ENCODE data around the gene CPZ.

Gene CPZ

DNA sequence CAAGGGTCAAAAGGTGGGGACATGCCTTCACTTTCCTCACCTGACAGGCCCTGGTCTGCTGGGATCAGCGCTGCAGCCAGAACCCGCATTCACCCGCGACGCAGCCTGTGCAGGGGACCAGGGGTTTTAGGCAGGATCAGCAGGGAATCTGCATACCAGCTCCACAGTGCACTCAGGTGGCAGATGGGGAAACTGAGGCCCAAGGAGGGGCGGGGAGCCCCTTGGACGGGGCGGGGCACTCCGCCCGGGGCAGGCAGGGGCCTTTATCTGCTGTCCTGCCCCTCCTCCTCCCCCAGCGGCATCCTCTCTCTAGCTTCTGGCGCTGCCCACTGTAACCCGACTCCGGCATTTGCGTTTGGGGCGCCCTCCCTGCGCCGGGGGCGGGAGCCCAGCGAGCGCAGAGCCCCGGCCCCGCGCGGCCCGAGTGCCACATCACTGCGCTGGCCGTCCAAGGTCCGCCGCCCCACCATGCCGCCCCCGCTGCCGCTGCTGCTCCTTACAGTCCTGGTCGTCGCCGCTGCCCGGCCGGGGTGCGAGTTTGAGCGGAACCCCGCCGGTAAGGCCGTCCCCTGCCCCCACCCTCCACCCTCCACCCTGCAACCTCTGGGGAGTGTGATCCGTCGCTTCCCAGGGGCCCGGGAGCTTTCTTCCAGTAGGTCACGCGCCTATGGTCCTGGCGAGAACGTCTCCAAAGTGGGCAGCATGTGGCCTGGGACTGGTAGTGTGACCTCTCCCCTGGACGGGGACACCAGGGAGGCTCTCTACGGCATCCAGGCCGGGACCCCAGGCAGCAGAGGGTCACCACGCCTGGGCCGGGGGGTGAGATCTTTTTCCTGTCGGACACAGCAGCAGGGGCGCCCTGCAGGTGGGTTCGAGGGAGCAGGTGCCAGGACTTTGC lies at the start of gene CPZ:
CPZ (plus strand) TSS at position 400 of the 898 bp plus-strand sequence; CDS start at position 469, 69 bp downstream.
- DNase-seq, result no peak

DNA sequence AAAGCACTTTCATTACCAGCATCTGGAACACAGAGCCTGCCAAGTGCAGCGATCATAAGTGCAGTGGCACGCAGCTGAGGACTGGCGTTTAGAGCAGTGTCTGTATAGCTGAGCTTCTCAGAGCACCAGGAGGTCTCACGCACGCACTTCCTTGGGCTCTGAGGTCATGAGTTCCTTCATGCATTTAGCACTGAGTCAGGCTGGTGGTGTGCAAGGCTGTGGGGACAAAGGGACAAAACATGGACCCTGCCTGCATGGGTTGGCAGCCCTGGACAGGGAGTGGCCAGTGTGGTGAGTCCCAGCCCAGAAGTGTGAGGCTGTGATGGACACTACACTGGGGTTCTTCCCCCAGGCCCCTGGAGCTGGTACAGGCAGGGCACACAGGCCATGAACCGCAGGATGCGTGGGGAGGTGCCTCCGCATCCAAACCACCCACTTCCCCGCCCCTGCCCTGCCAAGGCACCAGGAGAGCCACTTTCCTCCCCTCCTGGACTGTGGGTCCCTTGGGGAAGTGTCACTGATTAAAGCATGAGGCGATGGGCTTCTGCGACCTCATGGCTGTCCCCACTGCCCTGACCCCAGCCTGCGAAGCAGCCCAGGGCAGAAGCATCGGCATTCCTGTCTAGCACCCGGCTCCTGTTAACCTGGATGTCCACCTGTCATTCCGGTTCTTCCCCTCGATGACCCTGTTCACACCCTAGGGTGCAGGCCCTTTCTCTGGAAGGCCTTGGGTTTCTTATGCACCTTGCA lies 49.6 kb upstream of the CPZ start:
- DNase-seq, result no peak

DNA sequence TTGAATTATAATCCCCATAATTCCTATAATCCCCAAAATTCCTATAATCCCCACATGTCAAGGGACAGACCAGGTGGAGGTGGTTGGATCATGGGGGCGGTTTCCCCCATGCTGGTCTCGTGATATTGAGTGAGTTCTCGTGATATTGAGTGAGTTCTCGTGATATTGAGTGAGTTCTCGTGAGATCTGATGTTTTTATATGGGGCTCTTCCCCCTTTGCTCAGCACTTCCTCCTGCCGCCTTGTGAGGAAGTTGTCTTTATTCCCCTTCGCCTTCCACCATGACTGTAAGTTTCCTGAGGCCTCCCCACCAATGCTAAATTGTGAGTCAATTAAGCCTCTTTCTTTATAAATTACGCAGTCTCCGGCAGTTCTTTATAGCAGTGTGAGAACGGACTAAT lies 48.9 kb upstream of the CPZ start:
- DNase-seq, result no peak

- DNase-seq, result no peak
Observed at GRCh38 chr4:8544282-8544681, 48.3 kb upstream of the CPZ start.

DNA sequence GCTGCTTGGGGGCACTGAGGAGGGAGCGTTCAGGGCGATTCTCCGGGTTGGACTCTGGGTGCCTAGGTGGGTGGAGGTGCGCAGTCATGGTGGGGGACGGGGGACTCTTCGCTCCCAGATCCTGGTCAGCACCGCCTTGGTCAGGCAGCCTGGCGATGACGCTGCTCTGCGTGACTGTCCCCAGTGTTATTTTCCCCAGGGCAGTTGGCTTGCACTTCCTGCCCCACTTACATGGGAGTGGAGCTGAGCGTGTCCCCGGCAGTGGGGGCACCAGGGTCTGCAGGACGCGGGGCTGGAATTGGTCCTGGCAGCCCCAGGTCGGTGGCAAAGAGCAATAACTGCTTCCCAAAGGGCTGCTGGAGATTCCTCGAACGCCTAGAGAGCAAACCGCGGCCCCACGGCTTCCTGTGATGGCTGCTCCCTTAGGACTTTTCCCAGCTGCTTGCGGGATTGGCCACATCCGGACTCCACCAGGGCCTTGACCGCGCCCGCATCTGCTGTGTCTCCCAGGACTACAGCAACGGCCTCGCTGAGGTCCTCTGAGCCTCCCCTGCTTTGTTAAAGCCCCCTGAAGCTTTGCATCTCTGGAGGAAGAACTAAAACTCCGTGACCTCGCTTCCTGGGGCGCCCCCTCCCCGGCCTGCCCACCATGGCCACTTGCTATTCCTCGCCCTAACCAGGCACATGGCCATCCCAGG lies 47.7 kb upstream of the CPZ start:
- no peak for DNase-seq

DNA sequence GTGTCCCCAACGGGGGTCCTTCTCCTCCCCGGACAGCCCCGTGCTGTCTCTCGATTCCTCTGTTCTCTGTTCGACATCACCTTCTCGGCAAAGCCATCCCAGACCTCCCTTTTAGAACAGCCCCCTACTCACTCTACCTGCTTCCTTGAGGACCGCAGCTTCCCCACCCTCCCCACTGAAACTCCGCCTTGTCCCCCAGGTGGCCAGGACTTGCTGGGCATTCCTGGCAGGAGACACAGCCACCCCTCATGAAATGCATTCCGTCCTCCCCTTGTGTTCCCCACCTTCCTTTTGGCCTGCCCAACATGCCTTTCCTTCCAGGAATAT lies 47.2 kb upstream of the CPZ start:
- DNase-seq, result no peak

GRCh38 chr4:8546766-8547107 lies 45.8 kb upstream of the CPZ start:
- DNase-seq, result no peak

GRCh38 chr4:8547108-8547911 lies 45.3 kb upstream of the CPZ start:
- DNase-seq, result peak; percentile 20 to 28

DNA sequence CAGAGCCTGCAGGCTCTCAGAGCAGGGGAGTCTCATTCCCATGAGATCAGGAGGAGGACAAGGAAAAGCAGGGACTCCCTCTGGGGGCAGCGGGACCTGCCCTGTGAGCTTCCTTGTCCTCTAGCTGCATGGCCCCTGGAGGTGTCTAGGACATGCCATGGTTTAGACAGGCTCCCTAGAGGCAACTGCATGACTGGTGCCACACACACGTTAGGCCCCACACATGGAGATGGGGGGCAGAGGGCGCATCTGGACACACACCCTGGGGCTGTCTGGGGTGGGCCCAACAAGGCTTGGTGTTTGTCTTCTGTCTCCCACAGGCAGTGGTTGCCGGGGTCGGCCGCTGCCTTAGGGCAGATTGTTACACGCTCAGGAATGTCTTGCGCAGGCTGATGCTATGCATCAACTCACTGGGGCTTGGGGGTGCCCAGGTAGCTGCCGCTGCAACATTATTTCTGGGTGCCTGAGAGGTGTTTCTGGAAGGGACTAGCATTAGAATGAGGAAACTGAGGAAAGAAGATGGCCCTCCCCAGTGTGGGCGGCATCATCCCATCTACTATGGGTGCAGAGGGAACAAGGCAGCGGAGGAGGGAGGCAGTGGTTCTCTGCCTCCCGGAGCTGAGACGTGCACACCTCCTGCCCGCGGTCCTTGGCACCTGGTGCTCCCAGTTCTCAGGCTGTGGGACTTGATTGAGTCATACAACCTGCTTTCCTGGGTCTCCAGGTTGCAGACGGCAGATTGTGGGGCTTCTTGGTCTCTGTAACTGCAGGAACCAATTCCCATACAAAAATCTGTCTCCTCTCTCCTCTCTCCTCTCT lies 44.4 kb upstream of the CPZ start:
- DNase-seq, result no peak

DNA sequence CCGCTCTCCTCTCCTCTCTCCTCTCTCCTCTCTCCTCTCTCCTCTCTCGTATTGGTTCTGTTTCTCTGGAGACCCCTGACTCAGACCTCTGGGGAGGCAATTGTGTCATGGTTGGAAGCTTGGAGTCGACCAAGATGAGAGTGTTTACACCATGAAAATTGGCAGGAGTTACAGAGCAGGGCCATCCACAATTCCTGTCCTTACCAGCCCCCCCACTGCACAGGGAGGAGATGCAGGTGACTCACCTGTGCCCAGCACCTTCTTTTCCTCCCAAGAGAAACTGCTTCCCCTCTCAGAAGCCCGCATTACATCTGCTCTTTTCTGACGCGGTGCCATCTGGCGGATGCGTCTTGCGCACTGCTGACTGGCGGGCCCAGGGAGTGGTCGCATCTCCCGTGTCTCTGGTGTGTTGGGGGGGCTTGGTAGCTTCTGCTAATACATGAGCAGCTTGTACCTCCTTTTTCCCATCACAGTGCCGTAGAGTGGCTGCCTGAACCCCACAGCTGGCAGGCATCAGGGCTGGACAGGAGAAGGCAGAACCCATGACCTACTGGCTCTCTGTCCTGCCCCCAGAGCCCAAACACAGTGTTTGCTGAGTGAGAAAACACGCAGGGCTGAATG lies 43.7 kb upstream of the CPZ start:
- DNase-seq, result no peak

GRCh38 chr4:8549352-8549931 lies 43.1 kb upstream of the CPZ start:
- no peak for DNase-seq

GRCh38 chr4:8550691-8551090 lies 41.9 kb upstream of the CPZ start:
- no peak for DNase-seq

DNA sequence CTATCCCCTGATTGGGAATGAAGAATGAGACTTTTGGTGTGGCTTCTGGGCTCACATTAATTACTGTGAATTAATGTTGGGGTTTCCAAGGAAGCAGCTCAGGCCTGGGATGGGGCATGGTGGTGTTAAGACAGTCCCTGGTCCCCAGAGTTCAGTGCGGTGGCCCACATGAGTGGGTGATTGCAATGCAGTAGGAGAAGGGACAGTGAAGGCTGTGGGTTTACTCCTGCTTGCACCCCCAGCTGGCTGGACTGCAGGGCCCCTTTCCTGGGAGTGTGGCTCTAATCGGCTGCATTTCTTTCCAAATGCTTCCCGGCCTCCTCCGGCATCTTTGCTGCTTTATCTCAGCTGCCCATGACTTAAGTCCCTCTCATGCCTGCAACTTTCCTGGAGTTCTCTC lies 40.5 kb upstream of the CPZ start:
- no peak for DNase-seq

GRCh38 chr4:8552581-8553205 lies 39.9 kb upstream of the CPZ start:
- DNase-seq, result no peak

DNA sequence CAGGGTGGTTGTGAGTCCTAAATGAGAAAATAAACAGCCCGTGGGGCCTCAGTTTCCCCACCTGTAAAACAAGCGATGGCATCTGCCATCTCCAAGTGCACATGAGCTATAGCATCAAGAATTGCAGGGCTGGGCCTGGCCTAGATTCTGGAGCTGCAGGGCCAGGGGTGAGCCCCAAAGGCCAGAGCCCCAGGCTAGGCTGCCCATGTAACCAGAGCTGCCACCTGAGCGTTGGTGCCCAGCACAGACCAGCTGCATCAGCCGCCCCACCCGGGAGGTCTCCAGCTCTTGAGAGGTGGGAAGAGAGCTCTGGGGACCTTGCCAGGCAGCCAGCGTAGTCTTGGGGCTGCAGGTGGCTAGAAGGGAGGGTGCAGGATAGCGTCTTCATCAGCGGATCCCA lies 39.3 kb upstream of the CPZ start:
- no peak for DNase-seq

- no peak for DNase-seq
Observed at GRCh38 chr4:8553991-8554405, 38.6 kb upstream of the CPZ start.

- no peak for DNase-seq
Observed at GRCh38 chr4:8554555-8555100, 37.9 kb upstream of the CPZ start.

- no peak for DNase-seq
Observed at GRCh38 chr4:8555716-8556115, 36.8 kb upstream of the CPZ start.

DNA sequence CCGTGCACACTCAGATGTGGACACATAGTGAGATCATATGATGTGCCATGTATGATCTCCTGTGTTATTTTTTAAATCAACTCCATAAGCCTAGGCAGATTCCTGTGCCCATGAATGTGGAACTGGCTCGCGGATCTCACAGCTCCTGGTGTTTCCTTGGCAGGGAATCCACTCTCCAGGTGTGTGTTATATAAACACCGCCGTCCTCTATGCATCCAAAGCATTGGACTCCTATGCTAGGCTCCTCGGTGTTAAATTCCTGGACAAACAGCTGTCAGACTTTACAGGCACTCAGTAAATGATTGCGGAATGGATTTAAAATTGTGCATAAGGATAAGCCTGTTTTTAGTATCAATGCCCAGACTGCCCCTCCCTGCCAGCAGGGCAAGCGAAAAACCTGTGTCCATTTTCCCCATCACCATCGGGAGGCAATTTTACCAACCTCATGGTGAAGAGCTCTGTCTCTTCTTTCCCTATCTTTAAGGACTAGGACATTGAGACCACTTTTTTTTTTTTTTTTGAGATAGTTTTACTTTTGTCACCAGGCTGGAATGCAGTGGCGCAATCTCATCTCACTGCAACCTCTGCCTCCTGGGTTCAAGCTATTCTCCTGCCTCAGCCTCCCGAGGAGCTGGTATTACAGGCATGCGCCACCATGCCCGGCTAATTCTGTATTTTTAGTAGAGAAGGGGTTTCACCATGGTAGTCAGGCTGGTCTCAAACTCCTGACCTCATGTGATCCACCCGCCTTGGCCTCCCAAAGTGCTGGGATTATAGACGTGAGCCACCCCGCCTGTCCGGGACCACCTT lies 36.0 kb upstream of the CPZ start:
- peak in 1 of 2 experiments; percentile 17 for DNase-seq
